GM23338 (cell line): ENCODE results near the gene NSG1.

Experiments
- CREB1 ChIP-seq: fragments of 250-450 bp; sonication (Bioruptor Pico); IDR thresholded peaks from 2 replicates; pipeline ENCODE4 v1.5.0; 2020; ENCODE audit warnings: low read depth, mild to moderate bottlenecking, moderate library complexity
- CTCF ChIP-seq, 2 experiments: fragments of 200-600 bp in 1 of 2; sonication (generic) in 1 of 2; conservative IDR thresholded peaks; 2 replicates each; pipeline versions ENCODE4 v1.5.1 to v1.6.1; 2016 to 2017; ENCODE audit warnings: antibody characterized with exemption in 2 of 2, low read depth in 2 of 2, mild to moderate bottlenecking in 2 of 2, moderate library complexity in 1 of 2
- POLR2AphosphoS5 ChIP-seq: IDR thresholded peaks from 2 replicates; pipeline ENCODE4 v1.6.1; 2016; ENCODE audit warnings: antibody characterized with exemption, low read depth
- ZNF114 ChIP-seq: fragments of 250-450 bp; sonication (Bioruptor Pico); IDR thresholded peaks from 2 replicates; pipeline ENCODE4 v1.5.0; 2020; ENCODE audit warnings: mild to moderate bottlenecking, moderate library complexity
- TF ChIP-seq, protein P1 (sequence below): IDR thresholded peaks from one replicate; pipeline ENCODE4 v1.6.1; 2018; ENCODE audit warnings: antibody characterized with exemption; ENCODE audit not compliant: unreplicated experiment

GRCh38 chr4:4385729-4386295 is 1.1 kb upstream of the NSG1 start:
- TF ChIP-seq, protein P1, sequence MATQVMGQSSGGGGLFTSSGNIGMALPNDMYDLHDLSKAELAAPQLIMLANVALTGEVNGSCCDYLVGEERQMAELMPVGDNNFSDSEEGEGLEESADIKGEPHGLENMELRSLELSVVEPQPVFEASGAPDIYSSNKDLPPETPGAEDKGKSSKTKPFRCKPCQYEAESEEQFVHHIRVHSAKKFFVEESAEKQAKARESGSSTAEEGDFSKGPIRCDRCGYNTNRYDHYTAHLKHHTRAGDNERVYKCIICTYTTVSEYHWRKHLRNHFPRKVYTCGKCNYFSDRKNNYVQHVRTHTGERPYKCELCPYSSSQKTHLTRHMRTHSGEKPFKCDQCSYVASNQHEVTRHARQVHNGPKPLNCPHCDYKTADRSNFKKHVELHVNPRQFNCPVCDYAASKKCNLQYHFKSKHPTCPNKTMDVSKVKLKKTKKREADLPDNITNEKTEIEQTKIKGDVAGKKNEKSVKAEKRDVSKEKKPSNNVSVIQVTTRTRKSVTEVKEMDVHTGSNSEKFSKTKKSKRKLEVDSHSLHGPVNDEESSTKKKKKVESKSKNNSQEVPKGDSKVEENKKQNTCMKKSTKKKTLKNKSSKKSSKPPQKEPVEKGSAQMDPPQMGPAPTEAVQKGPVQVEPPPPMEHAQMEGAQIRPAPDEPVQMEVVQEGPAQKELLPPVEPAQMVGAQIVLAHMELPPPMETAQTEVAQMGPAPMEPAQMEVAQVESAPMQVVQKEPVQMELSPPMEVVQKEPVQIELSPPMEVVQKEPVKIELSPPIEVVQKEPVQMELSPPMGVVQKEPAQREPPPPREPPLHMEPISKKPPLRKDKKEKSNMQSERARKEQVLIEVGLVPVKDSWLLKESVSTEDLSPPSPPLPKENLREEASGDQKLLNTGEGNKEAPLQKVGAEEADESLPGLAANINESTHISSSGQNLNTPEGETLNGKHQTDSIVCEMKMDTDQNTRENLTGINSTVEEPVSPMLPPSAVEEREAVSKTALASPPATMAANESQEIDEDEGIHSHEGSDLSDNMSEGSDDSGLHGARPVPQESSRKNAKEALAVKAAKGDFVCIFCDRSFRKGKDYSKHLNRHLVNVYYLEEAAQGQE, result no peak
- no peak for TF ChIP-seq ZNF114 (CRISPR knock-in tag)
- no peak for TF ChIP-seq POLR2AphosphoS5
- no peak for TF ChIP-seq CTCF (conservative IDR thresholded peaks at IDR 0.05; ENCODE audit: low read depth in 2 of 2)
- TF ChIP-seq CREB1 (CRISPR knock-in tag), result no peak
